AG09319 (cell line): ENCODE measurements around the gene MGAT4B.
A peak's percentile ranks its signal among the peaks of the same experiment; 100 is the strongest.

Source experiments
- DNase-seq: peaks from one replicate; pipeline ENCODE4 v3.0.0-alpha.2; 2010; ENCODE audit warnings: low read depth; ENCODE audit errors: extremely low read depth
- CTCF ChIP-seq: IDR thresholded peaks from 2 replicates; pipeline ENCODE4 v1.5.1; 2011; ENCODE audit warnings: low read depth, mild to moderate bottlenecking, inconsistent platforms, low read length, moderate library complexity

The MGAT4B gene

GRCh38 chr5:179766726-179767455 is 39.8 kb downstream of the MGAT4B start:
- DNase-seq = no peak
- TF ChIP-seq CTCF = no peak

- no peak for TF ChIP-seq CTCF
- DNase-seq = no peak
Observed at GRCh38 chr5:179766021-179766725, 40.5 kb downstream of the MGAT4B start.

GRCh38 chr5:179765400-179765799 is 41.3 kb downstream of the MGAT4B start:
- no peak for TF ChIP-seq CTCF
- peak; percentile 38 for DNase-seq

- no peak for TF ChIP-seq CTCF
- DNase-seq = no peak
Observed at GRCh38 chr5:179764056-179764455, 42.6 kb downstream of the MGAT4B start.

- peak; percentile 87 for TF ChIP-seq CTCF
- peak; percentile 49 for DNase-seq
Observed at GRCh38 chr5:179763215-179763945, 43.3 kb downstream of the MGAT4B start.

GRCh38 chr5:179762781-179763176 is 43.9 kb downstream of the MGAT4B start:
- peak; percentile 34 for DNase-seq
- TF ChIP-seq CTCF = no peak
